T-cell (primary cell): ENCODE measurements around the gene SLC35D2. TPM values are rescaled to one million over a fixed set of nuclear protein-coding genes. Genes with fewer than 3 reads are reported as not detected.

Experiments used
- total RNA-seq, 35 experiments: library from RNA in 6 of 35; stranded (reverse) in 6 of 35; fragments of 120-200 nt in 1 of 35; gene quantifications; one replicate each; pipeline versions ENCODE4 v1.2.1 to v1.2.4 and lab custom pipeline; 2013 to 2026

Gene SLC35D2
- total RNA-seq, 5 donors from 2014 or later (not counting 1 experiment from before 2014, with no cell fraction given): 16.2 to 31.4 (median 21.8) TPM

Other genes with a start within 250 kb of the SLC35D2 start
- 1 to 10 TPM in 3 of 5 donors, under 1 TPM in 2; 0.58 to 2.5 (median 1.2) TPM for gene HSD17B3, start 81.5 kb downstream of the SLC35D2 start, total RNA-seq
- 1 to 10 TPM; 3.7 to 6.2 (median 5.8) TPM for gene ZNF367, start 34.7 kb upstream of the SLC35D2 start, total RNA-seq
- 10 to 100 TPM; 18.2 to 30.8 (median 25.3) TPM for gene HABP4, start 66.5 kb upstream of the SLC35D2 start, total RNA-seq
- gene CDC14B, start 236.1 kb upstream of the SLC35D2 start, total RNA-seq: 10 to 100 TPM in 1 of 5 donors, 1 to 10 TPM in 4; 4.8 to 11.9 (median 7.2) TPM